HEK293 (cell line): Measurements from ENCODE around the gene WDCP.

Experiments
- CTCF ChIA-PET: fragments of 350-600 bp; formaldehyde crosslinking; extraction: SDS; loops from one replicate; lab custom pipeline; 2021; ENCODE audit warnings: antibody characterized with exemption; lab: Yijun Ruan, JAX
- POLR2A ChIA-PET: fragments of 300-600 bp; formaldehyde crosslinking; extraction: SDS; loops from one replicate; lab custom pipeline; 2020; ENCODE audit warnings: antibody characterized with exemption, inconsistent platforms; lab: Yijun Ruan, JAX
- H3K27ac ChIP-seq: fragments of 200-500 bp; sonication (Bioruptor generic); 2 replicates; pipeline ENCODE4 v1.5.1; 2014; ENCODE audit warnings: low read depth, low read length, control low read depth, inconsistent platforms; ENCODE audit errors: extremely low read depth
- H3K36me3 ChIP-seq, 2 experiments: fragments of 200-500 bp in 1 of 2; sonication (Bioruptor generic) in 1 of 2; 1 replicate in 1 of 2; 2 replicates in 1 of 2; pipeline ENCODE4 v1.5.1; 2014 to 2017; ENCODE audit warnings: inconsistent platforms in 2 of 2, low read length in 2 of 2; ENCODE audit not compliant: control insufficient read depth in 2 of 2, insufficient read depth in 1 of 2
- H3K4me1 ChIP-seq: fragments of 200-500 bp; sonication (Bioruptor generic); 2 replicates; pipeline ENCODE4 v1.5.1; 2014; ENCODE audit warnings: mild to moderate bottlenecking, low read length, inconsistent platforms; ENCODE audit not compliant: control insufficient read depth, insufficient read depth
- H3K4me3 ChIP-seq: 2 replicates; pipeline ENCODE4 v1.5.1; 2011; ENCODE audit warnings: low read depth, mild to moderate bottlenecking, control low read depth, low read length, moderate library complexity
- H3K9me3 ChIP-seq: fragments of 200-500 bp; sonication (Bioruptor generic); 2 replicates; pipeline ENCODE4 v1.5.1; 2014; ENCODE audit warnings: low read depth, low read length, inconsistent platforms; ENCODE audit not compliant: control insufficient read depth, insufficient read depth
- BCL11A ChIP-seq: fragments of 450-650 bp; formaldehyde crosslinking; IDR thresholded peaks from 2 replicates; pipeline ENCODE4 v1.5.1; 2016; ENCODE audit warnings: low read depth, missing biosample characterization, missing genetic modification characterization
- ELK4 ChIP-seq: IDR thresholded peaks from 2 replicates; pipeline ENCODE4 v1.6.1; 2011; ENCODE audit warnings: mild to moderate bottlenecking, low read depth, low read length, borderline replicate concordance
- HIC1 ChIP-seq: fragments of 450-650 bp; formaldehyde crosslinking; IDR thresholded peaks from 2 replicates; pipeline ENCODE4 v1.5.1; 2016; ENCODE audit warnings: missing biosample characterization, missing genetic modification characterization
- HOXA7 ChIP-seq: sonication (generic); formaldehyde crosslinking; IDR thresholded peaks from 2 replicates; pipeline ENCODE4 v1.8.1; 2022; ENCODE audit warnings: missing genetic modification reagents, borderline replicate concordance
- KLF9 ChIP-seq: fragments of 450-650 bp; formaldehyde crosslinking; IDR thresholded peaks from 2 replicates; pipeline ENCODE4 v1.5.1; 2016; ENCODE audit warnings: missing biosample characterization, missing genetic modification characterization, low read depth
- OSR2 ChIP-seq: fragments of 450-650 bp; formaldehyde crosslinking; IDR thresholded peaks from 2 replicates; pipeline ENCODE4 v1.5.1; 2016; ENCODE audit warnings: missing biosample characterization, missing genetic modification characterization
- SCRT2 ChIP-seq: fragments of 450-650 bp; formaldehyde crosslinking; IDR thresholded peaks from 2 replicates; pipeline ENCODE4 v1.5.1; 2016; ENCODE audit warnings: missing biosample characterization, missing genetic modification characterization
- YY2 ChIP-seq: fragments of 450-650 bp; formaldehyde crosslinking; IDR thresholded peaks from 2 replicates; pipeline ENCODE4 v1.5.1; 2016; ENCODE audit warnings: missing biosample characterization, missing genetic modification characterization
- ZFP3 ChIP-seq: fragments of 450-650 bp; formaldehyde crosslinking; IDR thresholded peaks from 2 replicates; pipeline ENCODE4 v1.5.1; 2016; ENCODE audit warnings: low read depth, missing biosample characterization, missing genetic modification characterization
- ZIC2 ChIP-seq: fragments of 450-650 bp; formaldehyde crosslinking; IDR thresholded peaks from 2 replicates; pipeline ENCODE4 v1.5.1; 2016; ENCODE audit warnings: missing biosample characterization, missing genetic modification characterization
- ZNF211 ChIP-seq: fragments of 450-650 bp; formaldehyde crosslinking; IDR thresholded peaks from 2 replicates; pipeline ENCODE4 v1.5.1; 2016; ENCODE audit warnings: low read depth, missing biosample characterization, missing genetic modification characterization
- ZNF433 ChIP-seq: fragments of 450-650 bp; formaldehyde crosslinking; IDR thresholded peaks from 2 replicates; pipeline ENCODE4 v1.5.1; 2016; ENCODE audit warnings: missing biosample characterization, missing genetic modification characterization, low read depth
- ZNF473 ChIP-seq: fragments of 450-650 bp; formaldehyde crosslinking; IDR thresholded peaks from 2 replicates; pipeline ENCODE4 v1.5.1; 2017; ENCODE audit warnings: missing biosample characterization, missing genetic modification characterization
- ZNF488 ChIP-seq: fragments of 450-650 bp; formaldehyde crosslinking; IDR thresholded peaks from 2 replicates; pipeline ENCODE4 v1.5.1; 2016; ENCODE audit warnings: missing biosample characterization, missing genetic modification characterization
- ZNF501 ChIP-seq: fragments of 450-650 bp; formaldehyde crosslinking; IDR thresholded peaks from 2 replicates; pipeline ENCODE4 v1.5.1; 2016; ENCODE audit warnings: missing biosample characterization, missing genetic modification characterization
- ZNF585B ChIP-seq: fragments of 450-650 bp; formaldehyde crosslinking; IDR thresholded peaks from 2 replicates; pipeline ENCODE4 v1.5.1; 2016; ENCODE audit warnings: missing biosample characterization, missing genetic modification characterization
- ZNF623 ChIP-seq: fragments of 450-650 bp; formaldehyde crosslinking; IDR thresholded peaks from 2 replicates; pipeline ENCODE4 v1.5.1; 2016; ENCODE audit warnings: missing biosample characterization, missing genetic modification characterization
- ZNF791 ChIP-seq: fragments of 450-650 bp; formaldehyde crosslinking; IDR thresholded peaks from 2 replicates; pipeline ENCODE4 v1.5.1; 2016; ENCODE audit warnings: missing biosample characterization, missing genetic modification characterization
- TF ChIP-seq, protein P1 (sequence below): fragments of 450-650 bp; formaldehyde crosslinking; IDR thresholded peaks from 2 replicates; pipeline ENCODE4 v1.5.1; 2016; ENCODE audit warnings: missing biosample characterization, missing genetic modification characterization, borderline replicate concordance
- TF ChIP-seq, protein P2 (sequence below): fragments of 450-650 bp; formaldehyde crosslinking; IDR thresholded peaks from 2 replicates; pipeline ENCODE4 v1.5.1; 2016; ENCODE audit warnings: missing biosample characterization, missing genetic modification characterization

Gene WDCP

GRCh38 chr2:24011250-24012104 is 35.7 kb downstream of the WDCP start:
- Histone ChIP-seq H3K9me3 (no peaks in the 10 kb centered on the region), H3K4me3 (no peak overlapping the region), H3K36me3 (no peaks in the 10 kb centered on the region), H3K27ac (no peak overlapping the region), H3K4me1 (no peaks in the 10 kb centered on the region)
- ChIA-PET POLR2A (no interaction called here), CTCF (no interaction called here)
- TF ChIP-seq ZNF623 (tag by site-specific recombination) (peak; percentile 73), HIC1 (no peak)

GRCh38 chr2:24010477-24011249 is 36.5 kb downstream of the WDCP start:
- Histone ChIP-seq H3K9me3 (no peaks in the 10 kb centered on the region), H3K36me3 (no peaks in the 10 kb centered on the region; a peak in 1 of 3 replicates), H3K27ac (no peak overlapping the region), H3K4me1 (no peaks in the 10 kb centered on the region), H3K4me3 (no peak overlapping the region)
- TF ChIP-seq YY2 (tag by site-specific recombination) (no peak), ZNF585B (tag by site-specific recombination) (no peak), KLF9 (tag by site-specific recombination) (no peak), BCL11A (tag by site-specific recombination) (no peak), ELK4 (no peak), ZNF211 (no peak), ZNF433 (tag by site-specific recombination) (no peak), ZNF791 (tag by site-specific recombination) (no peak), ZNF501 (tag by site-specific recombination) (no peak), ZIC2 (tag by site-specific recombination) (no peak), OSR2 (tag by site-specific recombination) (no peak), ZNF488 (no peak), SCRT2 (no peak), HOXA7 (CRISPR knock-in tag) (no peak), ZFP3 (no peak), ZNF473 (no peak)
- TF ChIP-seq, protein P1, sequence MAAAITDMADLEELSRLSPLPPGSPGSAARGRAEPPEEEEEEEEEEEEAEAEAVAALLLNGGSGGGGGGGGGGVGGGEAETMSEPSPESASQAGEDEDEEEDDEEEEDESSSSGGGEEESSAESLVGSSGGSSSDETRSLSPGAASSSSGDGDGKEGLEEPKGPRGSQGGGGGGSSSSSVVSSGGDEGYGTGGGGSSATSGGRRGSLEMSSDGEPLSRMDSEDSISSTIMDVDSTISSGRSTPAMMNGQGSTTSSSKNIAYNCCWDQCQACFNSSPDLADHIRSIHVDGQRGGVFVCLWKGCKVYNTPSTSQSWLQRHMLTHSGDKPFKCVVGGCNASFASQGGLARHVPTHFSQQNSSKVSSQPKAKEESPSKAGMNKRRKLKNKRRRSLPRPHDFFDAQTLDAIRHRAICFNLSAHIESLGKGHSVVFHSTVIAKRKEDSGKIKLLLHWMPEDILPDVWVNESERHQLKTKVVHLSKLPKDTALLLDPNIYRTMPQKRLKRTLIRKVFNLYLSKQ = no peak
- TF ChIP-seq, protein P2, sequence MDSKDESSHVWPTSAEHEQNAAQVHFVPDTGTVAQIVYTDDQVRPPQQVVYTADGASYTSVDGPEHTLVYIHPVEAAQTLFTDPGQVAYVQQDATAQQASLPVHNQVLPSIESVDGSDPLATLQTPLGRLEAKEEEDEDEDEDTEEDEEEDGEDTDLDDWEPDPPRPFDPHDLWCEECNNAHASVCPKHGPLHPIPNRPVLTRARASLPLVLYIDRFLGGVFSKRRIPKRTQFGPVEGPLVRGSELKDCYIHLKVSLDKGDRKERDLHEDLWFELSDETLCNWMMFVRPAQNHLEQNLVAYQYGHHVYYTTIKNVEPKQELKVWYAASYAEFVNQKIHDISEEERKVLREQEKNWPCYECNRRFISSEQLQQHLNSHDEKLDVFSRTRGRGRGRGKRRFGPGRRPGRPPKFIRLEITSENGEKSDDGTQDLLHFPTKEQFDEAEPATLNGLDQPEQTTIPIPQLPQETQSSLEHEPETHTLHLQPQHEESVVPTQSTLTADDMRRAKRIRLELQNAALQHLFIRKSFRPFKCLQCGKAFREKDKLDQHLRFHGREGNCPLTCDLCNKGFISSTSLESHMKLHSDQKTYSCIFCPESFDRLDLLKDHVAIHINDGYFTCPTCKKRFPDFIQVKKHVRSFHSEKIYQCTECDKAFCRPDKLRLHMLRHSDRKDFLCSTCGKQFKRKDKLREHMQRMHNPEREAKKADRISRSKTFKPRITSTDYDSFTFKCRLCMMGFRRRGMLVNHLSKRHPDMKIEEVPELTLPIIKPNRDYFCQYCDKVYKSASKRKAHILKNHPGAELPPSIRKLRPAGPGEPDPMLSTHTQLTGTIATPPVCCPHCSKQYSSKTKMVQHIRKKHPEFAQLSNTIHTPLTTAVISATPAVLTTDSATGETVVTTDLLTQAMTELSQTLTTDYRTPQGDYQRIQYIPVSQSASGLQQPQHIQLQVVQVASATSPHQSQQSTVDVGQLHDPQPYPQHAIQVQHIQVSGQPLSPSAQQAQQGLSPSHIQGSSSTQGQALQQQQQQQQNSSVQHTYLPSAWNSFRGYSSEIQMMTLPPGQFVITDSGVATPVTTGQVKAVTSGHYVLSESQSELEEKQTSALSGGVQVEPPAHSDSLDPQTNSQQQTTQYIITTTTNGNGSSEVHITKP (tag by site-specific recombination) = no peak
- ChIA-PET CTCF (no interaction called here), POLR2A (no interaction called here)
